NCI-H2171 (cell line): ENCODE measurements around the gene MAPK4.
"Not testable (repeated sequence)": the region's sequence is repeated elsewhere in the genome, so short reads cannot be mapped to it uniquely, and the experiment has no call there.

Experiments
- DNase-seq: peaks from one replicate; lab custom pipeline; 2025; lab: John Stamatoyannopoulos, UW

Gene MAPK4

GRCh38 chr18:50750546-50750945, 190.7 kb downstream of the MAPK4 start:
- DNase-seq: no peak

- DNase-seq: no peak
Observed at GRCh38 chr18:50751490-50751889, 191.6 kb downstream of the MAPK4 start.

GRCh38 chr18:50751947-50752346, 192.1 kb downstream of the MAPK4 start:
- no peak for DNase-seq

GRCh38 chr18:50753311-50753710, 193.4 kb downstream of the MAPK4 start:
- no peak for DNase-seq

GRCh38 chr18:50754297-50754696, 194.4 kb downstream of the MAPK4 start:
- DNase-seq: no peak

GRCh38 chr18:50757358-50757757, 197.5 kb downstream of the MAPK4 start:
- DNase-seq: no peak

- no peak for DNase-seq
Observed at GRCh38 chr18:50769463-50769862, 209.6 kb downstream of the MAPK4 start.

- DNase-seq: no peak
Observed at GRCh38 chr18:50775207-50775606, 215.3 kb downstream of the MAPK4 start.

GRCh38 chr18:50775726-50776125, 215.8 kb downstream of the MAPK4 start:
- no peak for DNase-seq

- no peak for DNase-seq
Observed at GRCh38 chr18:50776383-50776782, 216.5 kb downstream of the MAPK4 start.

GRCh38 chr18:50779021-50779420, 219.1 kb downstream of the MAPK4 start:
- not testable (repeated sequence) for DNase-seq
